H1 (cell line): Measurements from ENCODE around the gene DPP10. TPM values are rescaled to one million over a fixed set of nuclear protein-coding genes. Genes with fewer than 3 reads are reported as not detected.

Experiments
- CTCF ChIA-PET: fragments of 300-600 bp; sonication (Branson Sonifier 250); formaldehyde crosslinking; loops from one replicate; lab custom pipeline; 2021; ENCODE audit not compliant: partially characterized antibody; lab: Charles Lee
- POLR2A ChIA-PET: fragments of 300-600 bp; sonication (Branson Sonifier 250); formaldehyde crosslinking; loops from one replicate; lab custom pipeline; 2021; ENCODE audit warnings: inconsistent platforms; ENCODE audit not compliant: partially characterized antibody; lab: Charles Lee
- DNase-seq, 2 experiments: peaks; one replicate each; pipeline versions ENCODE4 v3.0.0 to v3.0.0-alpha.2; 2010 to 2022; ENCODE audit warnings: low spot score in 2 of 2, low read depth in 1 of 2, mixed read lengths in 1 of 2
- FAIRE-seq: peaks from 2 replicates; lab custom pipeline; 2011; peaks lifted over from hg19 to GRCh38; lab: Jason Lieb, UNC
- H2AFZ ChIP-seq: 2 replicates; pipeline ENCODE4 v1.8.1; 2012; ENCODE audit warnings: low read length, inconsistent platforms
- H2AK5ac ChIP-seq: 2 replicates; pipeline ENCODE4 v1.6.1; 2013; ENCODE audit warnings: low read depth, low read length
- H2BK120ac ChIP-seq: replicated peaks from 2 replicates; pipeline ENCODE3; 2013; ENCODE audit warnings: low read depth, low read length, inconsistent platforms
- H2BK12ac ChIP-seq: 2 replicates; pipeline ENCODE4 v1.6.1; 2013; ENCODE audit warnings: low read depth, low read length
- H2BK15ac ChIP-seq: 2 replicates; pipeline ENCODE4 v1.6.1; 2013; ENCODE audit warnings: low read length
- H2BK20ac ChIP-seq: 2 replicates; pipeline ENCODE4 v1.6.1; 2013; ENCODE audit warnings: low read length
- H2BK5ac ChIP-seq: 2 replicates; pipeline ENCODE4 v1.6.1; 2013; ENCODE audit warnings: low read depth, low read length
- H3K14ac ChIP-seq: 2 replicates; pipeline ENCODE4 v1.6.1; 2013; ENCODE audit warnings: inconsistent platforms; ENCODE audit not compliant: insufficient read length
- H3K18ac ChIP-seq: 2 replicates; pipeline ENCODE4 v1.6.1; 2013; ENCODE audit warnings: low read length; ENCODE audit errors: extremely low read depth
- H3K23ac ChIP-seq: 2 replicates; pipeline ENCODE4 v1.6.1; 2013; ENCODE audit warnings: inconsistent platforms; ENCODE audit not compliant: insufficient read length
- H3K23me2 ChIP-seq: 2 replicates; pipeline ENCODE4 v1.6.1; 2013; ENCODE audit warnings: low read depth, low read length
- H3K27ac ChIP-seq: 2 replicates; pipeline ENCODE4 v1.6.1; 2011; ENCODE audit warnings: low read depth, low read length, inconsistent platforms
- H3K27me3 ChIP-seq, 4 experiments: replicated peaks in 1 of 4; 1 replicate in 1 of 4; 2 replicates in 3 of 4; pipeline versions ENCODE4 v1.6.1 to v1.8.1; 2011 to 2013; ENCODE audit warnings: low read length in 3 of 4, mild to moderate bottlenecking in 3 of 4, inconsistent platforms in 2 of 4, mixed read lengths in 2 of 4, moderate library complexity in 1 of 4; ENCODE audit not compliant: control insufficient read depth in 3 of 4, insufficient read depth in 3 of 4; ENCODE audit errors: extremely low read depth in 1 of 4
- H3K36me3 ChIP-seq, 4 experiments: 2 replicates each; pipeline versions ENCODE4 v1.6.1 to v1.8.1; 2011 to 2013; ENCODE audit warnings: mild to moderate bottlenecking in 4 of 4, low read length in 3 of 4, moderate library complexity in 2 of 4, control low read depth in 1 of 4, inconsistent platforms in 1 of 4; ENCODE audit not compliant: insufficient read depth in 4 of 4, control insufficient read depth in 2 of 4
- H3K4ac ChIP-seq: replicated peaks from 2 replicates; pipeline ENCODE3; 2013; ENCODE audit warnings: low read length, low read depth, mixed read lengths, inconsistent platforms; ENCODE audit not compliant: insufficient read length
- H3K4me1 ChIP-seq, 4 experiments: replicated peaks in 1 of 4; 1 replicate in 1 of 4; 2 replicates in 3 of 4; pipeline versions ENCODE4 v1.6.1 to v1.8.1; 2011 to 2013; ENCODE audit warnings: low read length in 3 of 4, inconsistent platforms in 2 of 4, mixed read lengths in 1 of 4; ENCODE audit not compliant: insufficient read depth in 4 of 4, control insufficient read depth in 3 of 4
- H3K4me2 ChIP-seq, 2 experiments: 2 replicates each; pipeline versions ENCODE4 v1.6.1 to v1.8.1; 2011 to 2013; ENCODE audit warnings: low read depth in 2 of 2, low read length in 2 of 2, control low read depth in 1 of 2, inconsistent platforms in 1 of 2, mild to moderate bottlenecking in 1 of 2; ENCODE audit not compliant: insufficient read depth in 1 of 2
- H3K4me3 ChIP-seq, 4 experiments: fragments of 200-600, 300-600 bp in 1 of 4; sonication (generic), shearing (Covaris generic), sonication (Bioruptor Twin) in 1 of 4; 2 replicates each; pipeline versions ENCODE4 v1.5.1 to v1.8.1; 2011 to 2016; ENCODE audit warnings: low read length in 4 of 4, low read depth in 3 of 4, control low read depth in 2 of 4, inconsistent platforms in 2 of 4, mild to moderate bottlenecking in 2 of 4, mixed read lengths in 1 of 4, moderate library complexity in 1 of 4; ENCODE audit not compliant: insufficient read depth in 2 of 4; ENCODE audit errors: extremely low read depth in 1 of 4
- H3K56ac ChIP-seq: replicated peaks from 2 replicates; pipeline ENCODE3; 2013; ENCODE audit warnings: low read depth, mild to moderate bottlenecking, mixed read lengths, low read length, inconsistent platforms; ENCODE audit not compliant: insufficient read length
- H3K79me1 ChIP-seq: 2 replicates; pipeline ENCODE4 v1.6.1; 2013; ENCODE audit warnings: low read depth, low read length, control low read depth
- H3K79me2 ChIP-seq, 2 experiments: 2 replicates each; pipeline versions ENCODE4 v1.6.1 to v1.8.1; 2012 to 2013; ENCODE audit warnings: low read length in 2 of 2, mild to moderate bottlenecking in 2 of 2, inconsistent platforms in 1 of 2; ENCODE audit not compliant: insufficient read depth in 2 of 2, control insufficient read depth in 1 of 2
- H3K9ac ChIP-seq, 4 experiments: replicated peaks in 1 of 4; 1 replicate in 1 of 4; 2 replicates in 3 of 4; pipeline versions ENCODE4 v1.6.1 to v1.8.1; 2011 to 2013; ENCODE audit warnings: low read depth in 3 of 4, low read length in 3 of 4, control low read depth in 2 of 4, mild to moderate bottlenecking in 2 of 4, moderate library complexity in 2 of 4, inconsistent platforms in 1 of 4; ENCODE audit errors: extremely low read depth in 1 of 4
- H3K9me3 ChIP-seq, 2 experiments: 2 replicates each; pipeline versions ENCODE4 v1.6.1 to v1.8.1; 2012 to 2013; ENCODE audit warnings: mild to moderate bottlenecking in 2 of 2, moderate library complexity in 2 of 2, control low read depth in 1 of 2, inconsistent platforms in 1 of 2, low read depth in 1 of 2, low read length in 1 of 2, mixed read lengths in 1 of 2; ENCODE audit not compliant: insufficient read depth in 2 of 2
- H4K20me1 ChIP-seq, 2 experiments: replicated peaks in 1 of 2; 2 replicates each; pipeline versions ENCODE3 to v1.8.1; 2011 to 2013; ENCODE audit warnings: inconsistent platforms in 2 of 2, low read length in 2 of 2, mild to moderate bottlenecking in 1 of 2; ENCODE audit not compliant: insufficient read depth in 2 of 2, control insufficient read depth in 1 of 2
- H4K5ac ChIP-seq: 2 replicates; pipeline ENCODE4 v1.6.1; 2013; ENCODE audit warnings: low read length, low read depth, mixed read lengths, inconsistent platforms; ENCODE audit not compliant: insufficient read length
- H4K8ac ChIP-seq: 2 replicates; pipeline ENCODE4 v1.8.0; 2013; ENCODE audit warnings: mild to moderate bottlenecking, moderate library complexity, low read length, inconsistent platforms; ENCODE audit not compliant: insufficient read depth; ENCODE audit errors: extremely low read depth
- H4K91ac ChIP-seq: replicated peaks from 2 replicates; pipeline ENCODE3; 2013; ENCODE audit warnings: low read length, mixed read lengths, inconsistent platforms; ENCODE audit not compliant: insufficient read length
- GTF2F1 ChIP-seq: IDR thresholded peaks from 2 replicates; pipeline ENCODE4 v1.6.1; 2012; ENCODE audit warnings: low read depth, low read length, improper control_type of control experiment, borderline replicate concordance
- WGBS, 2 experiments: shearing (Covaris generic) in 1 of 2; methylation state at CpG; one replicate each; pipeline versions ENCODE4 v1.1.6 to v1.1.7; 2013 to 2015; ENCODE audit warnings: low lambda C conversion rate in 2 of 2, mixed read lengths in 2 of 2, inconsistent platforms in 1 of 2, low coverage in 1 of 2, missing lambda C conversion rate in 1 of 2; ENCODE audit not compliant: insufficient replicate concordance in 2 of 2, insufficient coverage in 1 of 2, insufficient read length in 1 of 2; ENCODE audit errors: extremely low coverage in 1 of 2, missing lambda C conversion rate in 1 of 2; 5-methylcytosine and 5-hydroxymethylcytosine counted together
- polyA plus RNA-seq, 7 experiments: library from polyadenylated mRNA; depleted of rRNA in 3 of 7; stranded (reverse) in 5 of 7; unstranded in 2 of 7; fragments of >200 nt in 5 of 7; fragments of 200-250 nt in 2 of 7; gene quantifications; 1 replicate in 5 of 7; 2 replicates in 1 of 7; 4 replicates in 1 of 7; pipeline versions ENCODE4 v1.2.1 to v1.2.3, GENCODE V29; 2011 to 2013; ENCODE audit warnings: missing spikeins in 2 of 7, mixed read lengths in 2 of 7
- total RNA-seq: library from RNA; stranded (reverse); fragmentation: NEBNext Ultra II Directional; extraction: Animal tissue kit (Norgen Biotek cat#: 25700); gene quantifications from 2 replicates; pipeline ENCODE4 v1.2.1, GENCODE V29; 2021

Gene DPP10
- total and polyA plus RNA-seq, 2 of the 8 experiments (the other 6 are each of a cell fraction or from before 2014, with no cell fraction given) = 3.3 to 7.2 TPM

GRCh38 chr2:114940785-114941458 lies 498.5 kb downstream of the DPP10 start:
- H3K23me2 ChIP-seq = no peaks in the 10 kb centered on the region
- FAIRE-seq = no peak
- no peak overlapping the region for H3K56ac ChIP-seq
- no peak overlapping the region for H3K14ac ChIP-seq
- no peak overlapping the region for H3K27ac ChIP-seq
- H2BK20ac ChIP-seq = no peak overlapping the region
- no peak overlapping the region for H4K91ac ChIP-seq
- H3K9me3 ChIP-seq = no peaks in the 10 kb centered on the region
- WGBS, 2 experiments = 88% methylated on average over 3 of the region's 3 CpGs; no CpG with 5 or more reads in 1 of the 2 experiments
- no peak overlapping the region for H3K4ac ChIP-seq
- no peak overlapping the region for H3K23ac ChIP-seq
- H3K4me3 ChIP-seq = no peak overlapping the region
- no peaks in the 10 kb centered on the region for H3K4me1 ChIP-seq
- H3K79me2 ChIP-seq = no peaks in the 10 kb centered on the region
- H3K36me3 ChIP-seq = no peaks in the 10 kb centered on the region
- no peak overlapping the region for H2BK12ac ChIP-seq
- H4K8ac ChIP-seq = no peak overlapping the region
- no peak for DNase-seq
- no peak overlapping the region for H2BK5ac ChIP-seq
- H3K4me2 ChIP-seq = no peak overlapping the region
- no peaks in the 10 kb centered on the region for H3K27me3 ChIP-seq
- H2AK5ac ChIP-seq = no peak overlapping the region
- no peak overlapping the region for H3K9ac ChIP-seq
- no peak for TF ChIP-seq GTF2F1
- no peak overlapping the region for H2BK15ac ChIP-seq
- no peak overlapping the region for H4K5ac ChIP-seq
- H3K18ac ChIP-seq = no peak overlapping the region
- no peak overlapping the region for H2AFZ ChIP-seq
- no peaks in the 10 kb centered on the region for H4K20me1 ChIP-seq
- POLR2A ChIA-PET = interaction anchor here (0.6 kb wide), 1 partner anchor 120 kb away, joined by 3 read pairs; no protein-coding TSS in a partner anchor
- CTCF ChIA-PET = interaction anchor here (0.9 kb wide), 1 partner anchor 36 kb away, joined by 3 read pairs; no protein-coding TSS in a partner anchor
- no peak overlapping the region for H2BK120ac ChIP-seq
- no peaks in the 10 kb centered on the region for H3K79me1 ChIP-seq
